ENCODE results near the gene RGS21. TPM values are rescaled to one million over a fixed set of nuclear protein-coding genes. Genes with fewer than 3 reads are reported as not detected.

RGS21 gene
- total RNA-seq, 4 donors from 2014 or later: not detected

DNA sequence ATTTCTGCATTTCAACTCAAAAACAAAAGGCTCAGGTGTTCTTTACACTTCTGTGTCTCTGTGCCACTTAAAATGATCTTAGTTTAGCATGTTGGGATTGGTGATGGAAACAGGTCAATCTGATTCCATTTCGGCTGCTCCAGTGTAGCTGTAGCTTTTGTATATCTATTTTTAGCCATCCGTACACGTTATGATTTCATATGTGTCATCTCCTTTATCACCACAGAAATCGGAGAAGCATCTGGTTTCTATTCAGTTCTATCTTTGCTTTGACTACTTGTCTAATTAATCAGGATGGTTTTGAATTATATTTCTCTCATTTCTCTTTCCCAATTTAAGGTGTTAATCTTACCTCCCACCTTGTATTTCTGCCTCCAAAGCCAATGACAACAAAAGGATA lies 41.1 kb downstream of the RGS21 start:
- Histone ChIP-seq H3K4me1 (no peaks in the 10 kb centered on the region), H3K36me3 (no peaks in the 10 kb centered on the region), H3K4me3 (no peak overlapping the region), H3K27ac (no peak overlapping the region), H3K9me3 (no peaks in the 10 kb centered on the region), H3K27me3 (no peaks in the 10 kb centered on the region)
- no peak for TF ChIP-seq POLR2A (IDR thresholded peaks at IDR 0.05)
- TF ChIP-seq, protein P1, sequence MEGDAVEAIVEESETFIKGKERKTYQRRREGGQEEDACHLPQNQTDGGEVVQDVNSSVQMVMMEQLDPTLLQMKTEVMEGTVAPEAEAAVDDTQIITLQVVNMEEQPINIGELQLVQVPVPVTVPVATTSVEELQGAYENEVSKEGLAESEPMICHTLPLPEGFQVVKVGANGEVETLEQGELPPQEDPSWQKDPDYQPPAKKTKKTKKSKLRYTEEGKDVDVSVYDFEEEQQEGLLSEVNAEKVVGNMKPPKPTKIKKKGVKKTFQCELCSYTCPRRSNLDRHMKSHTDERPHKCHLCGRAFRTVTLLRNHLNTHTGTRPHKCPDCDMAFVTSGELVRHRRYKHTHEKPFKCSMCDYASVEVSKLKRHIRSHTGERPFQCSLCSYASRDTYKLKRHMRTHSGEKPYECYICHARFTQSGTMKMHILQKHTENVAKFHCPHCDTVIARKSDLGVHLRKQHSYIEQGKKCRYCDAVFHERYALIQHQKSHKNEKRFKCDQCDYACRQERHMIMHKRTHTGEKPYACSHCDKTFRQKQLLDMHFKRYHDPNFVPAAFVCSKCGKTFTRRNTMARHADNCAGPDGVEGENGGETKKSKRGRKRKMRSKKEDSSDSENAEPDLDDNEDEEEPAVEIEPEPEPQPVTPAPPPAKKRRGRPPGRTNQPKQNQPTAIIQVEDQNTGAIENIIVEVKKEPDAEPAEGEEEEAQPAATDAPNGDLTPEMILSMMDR (IDR thresholded peaks at IDR 0.05): no peak
- DNase-seq: no peak
- intact Hi-C loops (cut with DNase I; ENCODE audit: low total_unique reads): no loop called here

DNA sequence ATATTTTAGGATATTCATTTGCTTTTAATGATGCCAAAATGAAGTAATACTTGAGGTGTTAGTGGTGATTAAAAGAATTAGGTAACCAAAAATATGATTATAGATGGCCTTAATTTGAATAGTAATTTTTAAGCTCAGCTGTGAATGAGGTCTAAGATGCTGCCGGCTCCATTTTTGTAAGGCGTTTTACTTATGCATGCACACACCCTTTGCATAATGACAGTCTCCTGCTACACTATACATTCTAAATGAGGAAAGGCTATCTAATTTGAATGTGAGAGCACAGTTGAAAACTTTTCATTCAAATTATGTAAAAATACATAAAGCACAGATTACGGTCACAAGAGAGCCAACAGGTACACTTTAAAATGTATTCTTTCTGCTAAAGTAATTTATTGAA lies 41.6 kb downstream of the RGS21 start:
- Histone ChIP-seq H3K9me3 (no peaks in the 10 kb centered on the region), H3K4me1 (no peaks in the 10 kb centered on the region), H3K36me3 (no peaks in the 10 kb centered on the region), H3K27ac (no peak overlapping the region), H3K27me3 (no peaks in the 10 kb centered on the region), H3K4me3 (no peak overlapping the region)
- no peak for DNase-seq
- intact Hi-C loops (cut with DNase I; ENCODE audit: low total_unique reads): no loop called here
- TF ChIP-seq, protein P1 (IDR thresholded peaks at IDR 0.05): no peak
- no peak for TF ChIP-seq POLR2A (IDR thresholded peaks at IDR 0.05)

DNA sequence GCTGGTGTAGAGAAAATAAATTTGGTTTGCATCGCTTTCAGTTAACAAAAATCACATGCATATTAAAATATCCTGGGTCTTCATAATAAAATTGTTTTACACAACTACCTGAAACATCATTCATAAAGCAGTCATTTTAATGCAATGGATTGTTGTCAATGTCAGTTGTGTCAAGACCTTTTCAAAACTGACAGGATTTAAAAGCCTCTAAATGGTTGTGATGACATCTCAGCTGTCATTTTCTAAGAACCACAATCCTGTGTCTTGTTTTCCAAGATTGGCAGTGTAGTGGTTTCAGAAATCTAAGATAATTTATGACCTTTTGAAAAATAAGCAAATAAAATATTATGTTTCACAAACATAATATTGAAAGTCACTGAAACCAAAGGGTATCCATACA lies 42.0 kb downstream of the RGS21 start:
- Histone ChIP-seq H3K36me3 (no peaks in the 10 kb centered on the region), H3K9me3 (no peaks in the 10 kb centered on the region), H3K27ac (no peak overlapping the region), H3K4me3 (no peak overlapping the region), H3K27me3 (no peaks in the 10 kb centered on the region), H3K4me1 (no peaks in the 10 kb centered on the region)
- TF ChIP-seq, protein P1 (IDR thresholded peaks at IDR 0.05): no peak
- TF ChIP-seq POLR2A (IDR thresholded peaks at IDR 0.05): no peak
- intact Hi-C loops (cut with DNase I; ENCODE audit: low total_unique reads): no loop called here
- DNase-seq: no peak

DNA sequence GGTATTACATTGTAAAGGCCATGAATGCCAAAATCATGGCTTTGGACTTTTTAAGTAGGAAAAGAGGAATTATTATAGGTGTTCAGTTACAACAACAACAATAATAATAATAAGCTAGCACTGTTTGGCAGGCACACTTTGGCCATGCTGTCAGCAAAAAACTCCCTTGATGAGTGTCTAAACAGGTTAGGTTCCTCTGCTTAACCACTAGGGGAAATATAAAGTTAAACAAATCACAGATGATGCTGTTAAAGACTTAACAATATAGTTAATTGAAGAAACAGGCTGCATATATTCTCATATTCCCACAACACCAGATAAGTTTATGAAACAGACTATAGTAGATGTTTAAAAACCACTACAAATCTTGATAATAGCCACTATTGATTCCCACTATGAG lies 46.4 kb downstream of the RGS21 start:
- DNase-seq: no peak
- intact Hi-C loops (cut with DNase I; ENCODE audit: low total_unique reads): no loop called here
- Histone ChIP-seq H3K27me3 (no peaks in the 10 kb centered on the region), H3K9me3 (no peaks in the 10 kb centered on the region), H3K27ac (no peak overlapping the region), H3K4me1 (no peaks in the 10 kb centered on the region), H3K4me3 (no peak overlapping the region), H3K36me3 (no peaks in the 10 kb centered on the region)
- TF ChIP-seq, protein P1 (IDR thresholded peaks at IDR 0.05): no peak
- no peak for TF ChIP-seq POLR2A (IDR thresholded peaks at IDR 0.05)

DNA sequence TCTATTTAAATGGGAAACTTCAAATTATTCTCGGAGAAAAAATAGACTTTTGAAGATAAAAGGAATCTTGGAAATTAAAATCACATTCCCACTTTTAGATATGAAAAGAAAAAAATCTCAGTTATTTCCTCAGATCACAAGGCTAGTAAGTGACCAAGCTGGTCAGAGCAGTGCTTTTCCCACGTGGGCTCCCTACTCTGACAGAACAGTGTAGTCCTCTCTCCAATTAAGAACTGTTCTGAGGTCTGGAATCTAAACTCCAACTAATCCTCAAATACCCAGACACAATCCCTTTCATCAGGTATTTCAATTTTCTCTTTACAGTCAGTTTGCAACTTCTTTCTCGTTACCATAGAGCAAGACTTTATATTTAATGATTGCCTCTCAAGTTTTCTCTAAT lies 50.6 kb downstream of the RGS21 start:
- Histone ChIP-seq H3K27me3 (no peaks in the 10 kb centered on the region), H3K36me3 (no peaks in the 10 kb centered on the region), H3K4me1 (no peaks in the 10 kb centered on the region), H3K27ac (no peak overlapping the region), H3K9me3 (no peaks in the 10 kb centered on the region), H3K4me3 (no peak overlapping the region)
- intact Hi-C loops (cut with DNase I; ENCODE audit: low total_unique reads): no loop called here
- DNase-seq: no peak
- TF ChIP-seq, protein P1 (IDR thresholded peaks at IDR 0.05): no peak
- no peak for TF ChIP-seq POLR2A (IDR thresholded peaks at IDR 0.05)

Data from uterus (tissue), 4 donors.